Neuronal stem cell (in vitro differentiated cells): Measurements from ENCODE around the gene VTCN1.

Experiments used
- DNase-seq: peaks from one replicate; pipeline ENCODE4 v3.0.0-alpha.2; 2013; ENCODE audit warnings: low spot score
- H2AFZ ChIP-seq: one replicate; pipeline ENCODE4 v1.6.1; 2013; ENCODE audit warnings: mild to moderate bottlenecking, low read length, inconsistent platforms
- H2AK5ac ChIP-seq: 2 replicates; pipeline ENCODE4 v1.6.1; 2013; ENCODE audit warnings: low read depth, mild to moderate bottlenecking, inconsistent platforms, low read length, moderate library complexity, mixed read lengths
- H2BK120ac ChIP-seq: 2 replicates; pipeline ENCODE4 v1.6.1; 2013; ENCODE audit warnings: low read depth, mild to moderate bottlenecking, inconsistent platforms, low read length, moderate library complexity, mixed read lengths
- H2BK12ac ChIP-seq: one replicate; pipeline ENCODE4 v1.6.1; 2013; ENCODE audit warnings: low read length, inconsistent platforms
- H2BK15ac ChIP-seq: 2 replicates; pipeline ENCODE4 v1.6.1; 2013; ENCODE audit warnings: mild to moderate bottlenecking, low read length, inconsistent platforms, mixed read lengths
- H2BK5ac ChIP-seq: one replicate; pipeline ENCODE4 v1.6.1; 2013; ENCODE audit warnings: inconsistent platforms, mild to moderate bottlenecking, low read length, moderate library complexity
- H3K14ac ChIP-seq: one replicate; pipeline ENCODE4 v1.6.1; 2013; ENCODE audit warnings: low read length, inconsistent platforms
- H3K18ac ChIP-seq: 2 replicates; pipeline ENCODE4 v1.6.1; 2013; ENCODE audit warnings: low read length, inconsistent platforms
- H3K23ac ChIP-seq: 2 replicates; pipeline ENCODE4 v1.6.1; 2013; ENCODE audit warnings: low read depth, mild to moderate bottlenecking, mixed read lengths, low read length, inconsistent platforms; ENCODE audit not compliant: poor library complexity
- H3K27ac ChIP-seq: replicated peaks from 3 replicates; pipeline ENCODE4 v1.5.1; 2013; ENCODE audit warnings: low read length, inconsistent platforms
- H3K27me3 ChIP-seq, 3 experiments: 2 replicates each; pipeline ENCODE4 v1.6.1; 2013; ENCODE audit warnings: low read length in 3 of 3, mild to moderate bottlenecking in 2 of 3, inconsistent platforms in 1 of 3, low read depth in 1 of 3, mixed read lengths in 1 of 3, moderate library complexity in 1 of 3; ENCODE audit not compliant: control insufficient read depth in 3 of 3, insufficient read depth in 3 of 3
- H3K36me3 ChIP-seq, 2 donors: replicated peaks in 1 of 2; 2 replicates each; pipeline ENCODE4 v1.6.1; 2013; ENCODE audit warnings: low read length in 2 of 2; ENCODE audit not compliant: control insufficient read depth in 2 of 2, insufficient read depth in 2 of 2
- H3K4ac ChIP-seq: 2 replicates; pipeline ENCODE4 v1.6.1; 2013; ENCODE audit warnings: inconsistent platforms, mild to moderate bottlenecking, low read length, moderate library complexity
- H3K4me1 ChIP-seq, 2 donors: 1 replicate in 1 of 2; 2 replicates in 1 of 2; pipeline ENCODE4 v1.6.1; 2013; ENCODE audit warnings: low read length in 2 of 2, low read depth in 1 of 2; ENCODE audit not compliant: control insufficient read depth in 2 of 2, insufficient read depth in 1 of 2
- H3K4me2 ChIP-seq: one replicate; pipeline ENCODE4 v1.6.1; 2013; ENCODE audit warnings: mild to moderate bottlenecking, low read length, inconsistent platforms; ENCODE audit not compliant: insufficient read depth, poor library complexity, severe bottlenecking
- H3K4me3 ChIP-seq, 2 donors: 2 replicates each; pipeline ENCODE4 v1.5.1; 2013; ENCODE audit warnings: low read length in 2 of 2, mild to moderate bottlenecking in 2 of 2, inconsistent platforms in 1 of 2, moderate library complexity in 1 of 2
- H3K79me1 ChIP-seq: one replicate; pipeline ENCODE4 v1.6.1; 2013; ENCODE audit warnings: low read depth, mild to moderate bottlenecking, inconsistent platforms, low read length, moderate library complexity
- H3K9ac ChIP-seq: one replicate; pipeline ENCODE4 v1.6.1; 2013; ENCODE audit warnings: mild to moderate bottlenecking, low read depth, low read length, inconsistent platforms; ENCODE audit not compliant: poor library complexity
- H3K9me3 ChIP-seq, 2 donors: replicated peaks in 1 of 2; 2 replicates each; pipeline versions ENCODE3 to v1.6.1; 2013; ENCODE audit warnings: low read length in 2 of 2, mild to moderate bottlenecking in 2 of 2, inconsistent platforms in 1 of 2, low read depth in 1 of 2, mixed read lengths in 1 of 2, moderate library complexity in 1 of 2; ENCODE audit not compliant: control insufficient read depth in 2 of 2, insufficient read depth in 1 of 2
- H4K8ac ChIP-seq: one replicate; pipeline ENCODE4 v1.6.1; 2013; ENCODE audit warnings: low read depth, mild to moderate bottlenecking, inconsistent platforms, low read length, moderate library complexity
- H4K91ac ChIP-seq: one replicate; pipeline ENCODE4 v1.6.1; 2013; ENCODE audit warnings: low read length, low read depth, mild to moderate bottlenecking, inconsistent platforms; ENCODE audit not compliant: poor library complexity
- WGBS, 2 donors: extraction: QIAGEN DNeasy Blood & Tissue Kit; methylation state at CpG; one replicate each; pipeline ENCODE4 v1.1.7; 2013; ENCODE audit warnings: missing lambda C conversion rate in 2 of 2, mixed read lengths in 1 of 2; ENCODE audit not compliant: insufficient read length in 2 of 2, insufficient replicate concordance in 1 of 2; ENCODE audit errors: extremely low coverage in 2 of 2; 5-methylcytosine and 5-hydroxymethylcytosine counted together

VTCN1 gene

DNA sequence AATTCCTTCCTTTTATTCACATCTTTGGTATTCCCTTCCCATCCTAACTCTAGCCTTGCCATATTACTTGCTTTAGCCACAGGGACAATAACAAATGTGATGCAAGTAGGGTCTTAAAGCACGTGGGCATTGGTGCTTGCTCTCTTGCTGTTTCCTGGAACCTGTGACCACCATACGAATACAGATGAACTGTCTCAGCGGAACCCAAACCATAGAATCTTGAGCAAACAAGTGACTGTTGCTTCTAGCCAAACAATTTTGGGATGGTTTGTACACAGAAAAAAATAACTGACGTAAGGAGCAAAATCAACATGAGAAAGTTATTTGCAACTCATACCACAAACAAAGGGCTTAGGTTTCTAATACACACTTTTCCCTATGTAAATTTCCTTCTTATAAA, 15.2 kb upstream of the VTCN1 start:
- H2BK15ac ChIP-seq = no peak overlapping the region
- H4K8ac ChIP-seq = no peak overlapping the region
- H3K27ac ChIP-seq = no peak overlapping the region
- H3K9ac ChIP-seq = no peak overlapping the region
- H3K23ac ChIP-seq = no peak overlapping the region
- no peaks in the 10 kb centered on the region for H3K79me1 ChIP-seq
- no peaks in the 10 kb centered on the region for H3K4me1 ChIP-seq
- WGBS, 2 donors = no CpG with 5 or more reads among the region's 4 CpGs
- DNase-seq = no peak
- no peak overlapping the region for H2BK12ac ChIP-seq
- no peak overlapping the region for H2AFZ ChIP-seq
- H3K18ac ChIP-seq = no peak overlapping the region
- H3K4me2 ChIP-seq = no peak overlapping the region
- H2BK120ac ChIP-seq = no peak overlapping the region
- no peak overlapping the region for H3K14ac ChIP-seq
- H2AK5ac ChIP-seq = no peak overlapping the region
- H4K91ac ChIP-seq = no peak overlapping the region
- no peak overlapping the region for H3K4me3 ChIP-seq
- H2BK5ac ChIP-seq = no peak overlapping the region
- no peaks in the 10 kb centered on the region for H3K36me3 ChIP-seq
- no peaks in the 10 kb centered on the region for H3K9me3 ChIP-seq
- H3K27me3 ChIP-seq = no peaks in the 10 kb centered on the region
- H3K4ac ChIP-seq = no peak overlapping the region

DNA sequence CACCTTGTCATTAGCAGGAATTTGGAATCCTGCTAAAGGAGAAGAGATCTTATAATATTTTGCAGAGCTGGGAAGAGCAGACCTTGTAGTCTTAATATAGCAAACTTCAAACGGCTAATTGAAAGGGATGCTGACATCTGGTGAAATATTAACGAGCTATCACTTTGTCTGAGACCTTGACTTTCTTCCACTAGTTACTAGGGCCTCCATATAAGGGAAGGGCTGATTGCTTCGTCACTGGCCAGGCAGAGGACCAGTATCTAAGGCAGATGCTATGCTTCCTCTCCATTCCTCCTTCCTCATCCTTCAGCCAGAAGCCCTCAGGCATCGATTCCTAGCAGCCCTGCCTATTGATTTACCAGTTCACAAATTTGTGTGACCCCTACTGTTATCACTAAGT, 6.0 kb upstream of the VTCN1 start:
- H3K4me2 ChIP-seq = no peak overlapping the region
- WGBS, 2 donors = no CpG with 5 or more reads among the region's 4 CpGs
- H3K9me3 ChIP-seq = peaks cover 0 to 2% of the 10 kb centered on the region in 2 donors
- no peak overlapping the region for H4K91ac ChIP-seq
- no peak overlapping the region for H3K4me3 ChIP-seq
- no peak overlapping the region for H2BK120ac ChIP-seq
- no peak overlapping the region for H3K14ac ChIP-seq
- no peak overlapping the region for H3K4ac ChIP-seq
- H3K23ac ChIP-seq = no peak overlapping the region
- H2BK12ac ChIP-seq = no peak overlapping the region
- H3K27ac ChIP-seq = no peak overlapping the region
- no peaks in the 10 kb centered on the region for H3K36me3 ChIP-seq
- DNase-seq = no peak
- H3K4me1 ChIP-seq = no peaks in the 10 kb centered on the region
- no peak overlapping the region for H3K18ac ChIP-seq
- no peak overlapping the region for H2BK5ac ChIP-seq
- H3K27me3 ChIP-seq = no peaks in the 10 kb centered on the region
- H2AFZ ChIP-seq = no peak overlapping the region
- no peak overlapping the region for H4K8ac ChIP-seq
- H3K79me1 ChIP-seq = no peaks in the 10 kb centered on the region
- H2AK5ac ChIP-seq = no peak overlapping the region
- H3K9ac ChIP-seq = no peak overlapping the region
- no peak overlapping the region for H2BK15ac ChIP-seq

DNA sequence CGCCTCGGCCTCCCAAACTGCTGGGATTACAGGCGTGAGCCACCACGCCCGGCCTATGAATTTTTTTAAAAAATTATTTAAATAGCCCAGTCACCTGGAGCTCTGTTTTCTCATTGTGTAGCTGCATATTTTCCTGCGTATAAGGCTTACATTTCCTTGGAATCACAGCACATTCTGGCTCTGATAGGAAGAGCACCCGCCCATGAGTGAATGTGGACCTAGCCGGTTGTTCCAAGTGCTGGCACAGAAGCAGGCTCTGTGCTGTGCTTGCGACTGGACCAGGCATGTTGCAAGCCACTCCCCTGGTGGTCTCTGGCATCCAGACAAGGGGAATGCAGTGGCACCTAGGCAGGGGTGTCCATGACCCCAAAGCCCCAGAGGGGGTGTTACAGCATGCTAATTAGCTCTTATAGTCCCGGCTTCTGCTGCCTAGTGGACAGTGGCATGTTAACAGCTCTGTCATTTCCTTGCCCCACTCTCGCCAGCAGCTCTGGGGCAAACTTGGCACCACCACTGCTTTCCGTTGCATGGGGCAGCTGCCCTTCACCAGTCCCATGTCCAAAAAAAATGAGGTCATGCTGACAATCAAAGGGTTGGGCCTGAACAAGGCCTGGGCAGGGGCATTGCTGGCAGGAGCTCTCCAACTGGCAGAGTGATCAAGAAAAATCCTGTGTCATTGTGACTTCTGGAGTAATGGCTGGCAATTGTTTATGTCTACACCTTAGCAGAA, 5.2 kb upstream of the VTCN1 start:
- H3K18ac ChIP-seq = peak overlapping the region; percentile 72
- no peak for DNase-seq

DNA sequence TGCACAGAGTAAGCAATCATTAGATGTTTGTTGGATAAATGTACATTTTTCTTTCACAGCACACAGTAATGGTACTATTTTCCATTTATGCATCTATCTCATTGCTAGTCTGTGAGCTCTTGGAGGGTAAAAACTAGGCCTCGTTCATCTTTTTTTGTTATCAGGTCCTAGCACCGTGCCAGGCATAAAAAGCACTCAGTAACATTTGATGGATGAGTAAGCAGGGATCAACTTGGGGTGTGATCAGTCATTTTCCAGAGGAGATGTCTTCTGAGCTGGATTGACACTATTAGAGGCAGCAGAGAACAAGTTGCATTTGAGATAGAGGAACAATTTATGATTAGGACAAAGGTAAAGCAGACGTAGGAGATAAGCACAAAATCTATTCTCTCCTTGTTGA, 4.3 kb upstream of the VTCN1 start:
- Histone ChIP-seq H3K27me3 (peaks cover 0 to 12% (median 0%) of the 10 kb centered on the region in 3 experiments), H2AFZ (no peak overlapping the region), H2BK12ac (no peak overlapping the region), H3K4ac (no peak overlapping the region), H3K9ac (no peak overlapping the region), H3K4me2 (no peak overlapping the region), H3K79me1 (no peaks in the 10 kb centered on the region), H3K18ac (no peak overlapping the region), H3K4me3 (no peak overlapping the region), H2BK5ac (no peak overlapping the region), H4K8ac (no peak overlapping the region), H3K4me1 (no peaks in the 10 kb centered on the region), H3K14ac (no peak overlapping the region), H3K23ac (no peak overlapping the region), H3K36me3 (no peaks in the 10 kb centered on the region), H3K9me3 (peaks cover 0 to 2% of the 10 kb centered on the region in 2 donors), H2AK5ac (no peak overlapping the region), H4K91ac (no peak overlapping the region), H2BK15ac (no peak overlapping the region), H2BK120ac (no peak overlapping the region), H3K27ac (no peak overlapping the region)
- no peak for DNase-seq
- no CpG with 5 or more reads among the region's 3 CpGs for WGBS, 2 donors

More for the DNA sequence above, 5.2 kb upstream of the VTCN1 start:
- no peaks in the 10 kb centered on the region for H3K4me1 ChIP-seq
- no peak overlapping the region for H2BK15ac ChIP-seq
- H4K8ac ChIP-seq = no peak overlapping the region
- H2BK12ac ChIP-seq = no peak overlapping the region
- H3K36me3 ChIP-seq = no peaks in the 10 kb centered on the region
- whole genome bisulfite sequencing, 2 donors = no CpG with 5 or more reads among the region's 12 CpGs
- no peak overlapping the region for H3K4ac ChIP-seq
- H2AK5ac ChIP-seq = peak overlapping the region; percentile 78
- H4K91ac ChIP-seq = no peak overlapping the region
- H3K23ac ChIP-seq = peak overlapping the region; percentile 35
- H3K79me1 ChIP-seq = no peaks in the 10 kb centered on the region
- H3K27ac ChIP-seq = no peak overlapping the region
- no peak overlapping the region for H2AFZ ChIP-seq
- H3K9me3 ChIP-seq = peaks cover 0 to 2% of the 10 kb centered on the region in 2 donors
- H3K14ac ChIP-seq = peak overlapping the region; percentile 47
- H2BK120ac ChIP-seq = no peak overlapping the region
- H3K4me2 ChIP-seq = no peak overlapping the region
- no peak overlapping the region for H3K9ac ChIP-seq
- no peak overlapping the region for H2BK5ac ChIP-seq
- no peak overlapping the region for H3K4me3 ChIP-seq
- H3K27me3 ChIP-seq = peaks cover 0 to 4% (median 0%) of the 10 kb centered on the region in 3 experiments
